Colonic mucosa (tissue), 4 donors: ENCODE results near the gene LAMA1. TPM values are rescaled to one million over a fixed set of nuclear protein-coding genes. Genes with fewer than 3 reads are reported as not detected.

ENCODE experiments used
- DNase-seq: peaks from one replicate; pipeline ENCODE4 v3.0.0-alpha.2; 2020
- H3K27ac ChIP-seq: fragments of 200-600 bp; one replicate; pipeline ENCODE4 v1.8.0; 2021
- H3K27me3 ChIP-seq: fragments of 200-600 bp; one replicate; pipeline ENCODE4 v1.8.0; 2021
- H3K36me3 ChIP-seq: fragments of 200-600 bp; one replicate; pipeline ENCODE4 v1.8.0; 2021
- H3K4me1 ChIP-seq: fragments of 200-600 bp; one replicate; pipeline ENCODE4 v1.8.0; 2021; ENCODE audit warnings: mild to moderate bottlenecking
- H3K4me3 ChIP-seq: fragments of 200-600 bp; one replicate; pipeline ENCODE4 v1.8.0; 2021
- H3K9ac ChIP-seq, 2 donors: one replicate each; pipeline ENCODE4 v1.7.0; 2013; ENCODE audit warnings: control low read depth in 2 of 2, low read depth in 2 of 2, low read length in 2 of 2
- H3K9me3 ChIP-seq: fragments of 200-600 bp; one replicate; pipeline ENCODE4 v1.8.0; 2021
- intact Hi-C: fragments of 100-400 bp; cut with DNase I; formaldehyde crosslinking; loops from one replicate; pipeline ENCODE4 v1.14.1; 2022
- total RNA-seq, 2 donors: library from RNA; stranded (reverse); fragmentation: NEBNext Ultra II Directional in 1 of 2; extraction: Animal tissue kit (Norgen Biotek cat#: 25700) in 1 of 2; gene quantifications; one replicate each; pipeline ENCODE4 v1.2.1, GENCODE V29; 2021
- TF ChIP-seq, protein P1 (sequence below): fragments of 200-600 bp; IDR thresholded peaks from one replicate; pipeline ENCODE4 v1.8.0; 2022; ENCODE audit warnings: antibody characterized with exemption, mild to moderate bottlenecking
- donor health status: healthy.
- donor health status: DM: no; HTN: no; CAD: no.
- donor health status: DM: no; HTN: no; CAD: no.

LAMA1 gene
- total RNA-seq, 2 donors from 2014 or later: 7.7 to 24.2 TPM

DNA sequence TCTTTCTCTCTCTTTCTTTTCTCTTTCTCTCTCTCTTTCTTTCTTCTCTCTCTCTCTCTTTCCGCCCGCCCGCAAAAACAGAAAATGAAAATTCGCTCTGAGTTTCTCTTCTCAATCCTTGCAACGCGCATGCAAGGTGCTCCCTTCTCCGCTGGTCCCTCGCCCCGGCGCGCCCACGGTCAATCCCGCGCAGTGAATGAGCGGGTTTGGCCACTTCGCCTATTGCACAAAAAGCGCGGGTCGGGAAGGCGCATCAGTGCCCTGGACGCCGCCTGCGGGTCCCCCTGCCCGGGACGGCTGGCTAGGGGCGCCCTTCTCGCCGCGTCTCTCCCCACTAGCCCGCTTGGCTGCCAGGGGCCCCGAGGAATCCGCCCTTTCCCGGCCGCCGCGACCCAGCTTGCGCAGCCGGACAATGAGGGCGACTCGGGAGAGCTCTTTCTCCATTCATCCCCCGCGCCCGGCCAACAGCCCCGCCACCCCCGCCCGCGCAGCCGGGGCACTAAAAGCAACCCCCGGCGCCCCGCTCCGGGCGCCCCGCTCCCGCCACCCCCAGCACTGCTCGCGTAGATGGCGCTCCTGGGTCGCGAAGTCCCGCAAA lies 706 bp downstream of the LAMA1 start:
- Histone ChIP-seq H3K27ac (no peak overlapping the region), H3K9ac (no peak overlapping the region), H3K36me3 (no peaks in the 10 kb centered on the region), H3K27me3 (peaks cover 42% of the 10 kb centered on the region), H3K9me3 (no peaks in the 10 kb centered on the region), H3K4me3 (peak overlapping the region; percentile 26), H3K4me1 (no peaks in the 10 kb centered on the region)
- no peak for DNase-seq
- TF ChIP-seq, protein P1, sequence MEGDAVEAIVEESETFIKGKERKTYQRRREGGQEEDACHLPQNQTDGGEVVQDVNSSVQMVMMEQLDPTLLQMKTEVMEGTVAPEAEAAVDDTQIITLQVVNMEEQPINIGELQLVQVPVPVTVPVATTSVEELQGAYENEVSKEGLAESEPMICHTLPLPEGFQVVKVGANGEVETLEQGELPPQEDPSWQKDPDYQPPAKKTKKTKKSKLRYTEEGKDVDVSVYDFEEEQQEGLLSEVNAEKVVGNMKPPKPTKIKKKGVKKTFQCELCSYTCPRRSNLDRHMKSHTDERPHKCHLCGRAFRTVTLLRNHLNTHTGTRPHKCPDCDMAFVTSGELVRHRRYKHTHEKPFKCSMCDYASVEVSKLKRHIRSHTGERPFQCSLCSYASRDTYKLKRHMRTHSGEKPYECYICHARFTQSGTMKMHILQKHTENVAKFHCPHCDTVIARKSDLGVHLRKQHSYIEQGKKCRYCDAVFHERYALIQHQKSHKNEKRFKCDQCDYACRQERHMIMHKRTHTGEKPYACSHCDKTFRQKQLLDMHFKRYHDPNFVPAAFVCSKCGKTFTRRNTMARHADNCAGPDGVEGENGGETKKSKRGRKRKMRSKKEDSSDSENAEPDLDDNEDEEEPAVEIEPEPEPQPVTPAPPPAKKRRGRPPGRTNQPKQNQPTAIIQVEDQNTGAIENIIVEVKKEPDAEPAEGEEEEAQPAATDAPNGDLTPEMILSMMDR: no peak
- intact Hi-C loops: no loop called here

DNA sequence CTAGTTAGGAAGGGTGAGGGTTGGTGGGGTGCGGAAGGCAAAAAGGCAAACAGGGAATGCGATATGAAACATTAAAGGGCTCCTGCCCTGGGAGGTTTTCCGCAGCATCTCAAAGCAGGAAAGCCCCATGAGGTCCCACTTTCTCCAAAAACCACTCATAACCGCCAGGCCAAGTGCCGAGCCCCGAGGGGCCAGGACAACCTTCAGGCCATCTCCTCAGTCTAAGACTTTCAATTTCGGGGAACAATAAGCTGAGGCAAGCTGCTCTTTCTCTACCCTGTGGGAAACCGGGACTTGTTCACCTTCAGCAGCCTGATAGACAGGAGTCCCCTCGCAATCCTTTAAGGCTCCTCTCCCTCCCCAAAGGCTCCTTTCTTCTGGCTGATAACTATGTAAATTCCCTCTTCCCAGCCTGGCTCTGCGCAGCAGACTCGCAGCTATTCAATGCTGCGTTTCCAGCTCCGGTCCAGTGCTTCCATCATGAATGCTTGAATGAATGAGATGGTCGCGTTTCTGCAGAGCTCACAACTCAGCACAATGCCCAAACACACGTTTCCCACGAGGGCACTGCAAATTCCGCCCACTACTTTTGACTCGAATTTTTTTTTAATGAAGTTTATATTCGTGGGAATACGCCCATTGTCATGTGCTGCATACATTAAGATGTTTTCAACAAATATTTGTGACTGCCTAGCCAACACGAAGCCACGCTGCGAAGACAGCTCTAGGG lies 1.4 kb downstream of the LAMA1 start:
- H3K4me1 ChIP-seq: no peaks in the 10 kb centered on the region
- H3K4me3 ChIP-seq: no peak overlapping the region
- DNase-seq: no peak
- no peak overlapping the region for H3K27ac ChIP-seq
- intact Hi-C loops: no loop called here
- H3K9me3 ChIP-seq: no peaks in the 10 kb centered on the region
- TF ChIP-seq, protein P1: no peak
- peaks cover 42% of the 10 kb centered on the region for H3K27me3 ChIP-seq
- H3K9ac ChIP-seq: no peak overlapping the region
- H3K36me3 ChIP-seq: no peaks in the 10 kb centered on the region

- no peaks in the 10 kb centered on the region for H3K9me3 ChIP-seq
- H3K27me3 ChIP-seq: peaks cover 30% of the 10 kb centered on the region
- no peak for DNase-seq
- no peaks in the 10 kb centered on the region for H3K4me1 ChIP-seq
- H3K4me3 ChIP-seq: no peak overlapping the region
- no peak overlapping the region for H3K9ac ChIP-seq
- TF ChIP-seq, protein P1: no peak
- no peaks in the 10 kb centered on the region for H3K36me3 ChIP-seq
- no peak overlapping the region for H3K27ac ChIP-seq
- intact Hi-C loops: no loop called here
Observed at GRCh38 chr18:7112936-7113335, 4.7 kb downstream of the LAMA1 start.

GRCh38 chr18:7111134-7111533 lies 6.5 kb downstream of the LAMA1 start:
- no peak for DNase-seq
- intact Hi-C loops: no loop called here
- no peak overlapping the region for H3K4me3 ChIP-seq
- TF ChIP-seq, protein P1: no peak
- no peaks in the 10 kb centered on the region for H3K36me3 ChIP-seq
- no peaks in the 10 kb centered on the region for H3K4me1 ChIP-seq
- no peak overlapping the region for H3K27ac ChIP-seq
- no peaks in the 10 kb centered on the region for H3K9me3 ChIP-seq
- no peak overlapping the region for H3K9ac ChIP-seq
- peaks cover 12% of the 10 kb centered on the region for H3K27me3 ChIP-seq

DNA sequence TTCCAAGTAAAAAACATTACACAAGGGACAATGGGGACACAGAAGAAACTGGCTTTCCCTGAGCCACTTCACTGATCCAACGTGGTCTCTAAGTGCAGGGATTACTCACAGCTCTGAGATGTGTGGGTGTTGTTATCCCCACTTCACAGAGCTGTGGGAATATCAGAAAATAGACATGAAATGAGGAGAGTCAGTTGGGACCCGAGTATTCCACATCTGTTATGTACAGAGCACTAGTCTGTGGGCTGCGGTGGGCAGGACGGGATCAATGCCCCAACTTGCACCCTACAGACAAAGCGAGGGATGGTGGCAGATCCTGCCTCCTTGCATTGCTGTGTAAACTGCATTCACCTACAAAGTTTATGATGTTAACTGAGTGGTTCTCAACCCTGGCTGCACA lies 11.7 kb downstream of the LAMA1 start:
- no peaks in the 10 kb centered on the region for H3K36me3 ChIP-seq
- H3K4me3 ChIP-seq: no peak overlapping the region
- no peaks in the 10 kb centered on the region for H3K4me1 ChIP-seq
- intact Hi-C loops: no loop called here
- TF ChIP-seq, protein P1: no peak
- DNase-seq: no peak
- H3K9me3 ChIP-seq: no peaks in the 10 kb centered on the region
- no peaks in the 10 kb centered on the region for H3K27me3 ChIP-seq
- H3K27ac ChIP-seq: no peak overlapping the region
- no peak overlapping the region for H3K9ac ChIP-seq
